GM18502 (cell line): Measurements from ENCODE around the gene STK10.
A peak's percentile ranks its signal among the peaks of the same experiment; 100 is the strongest.

ENCODE experiments used
- ATAC-seq: cut with Tn5 transposase; IDR thresholded peaks from one replicate; pipeline ENCODE4 v1.9.1; 2021; ENCODE audit warnings: mild to moderate bottlenecking; ENCODE audit not compliant: unreplicated experiment, poor library complexity

Gene STK10

DNA sequence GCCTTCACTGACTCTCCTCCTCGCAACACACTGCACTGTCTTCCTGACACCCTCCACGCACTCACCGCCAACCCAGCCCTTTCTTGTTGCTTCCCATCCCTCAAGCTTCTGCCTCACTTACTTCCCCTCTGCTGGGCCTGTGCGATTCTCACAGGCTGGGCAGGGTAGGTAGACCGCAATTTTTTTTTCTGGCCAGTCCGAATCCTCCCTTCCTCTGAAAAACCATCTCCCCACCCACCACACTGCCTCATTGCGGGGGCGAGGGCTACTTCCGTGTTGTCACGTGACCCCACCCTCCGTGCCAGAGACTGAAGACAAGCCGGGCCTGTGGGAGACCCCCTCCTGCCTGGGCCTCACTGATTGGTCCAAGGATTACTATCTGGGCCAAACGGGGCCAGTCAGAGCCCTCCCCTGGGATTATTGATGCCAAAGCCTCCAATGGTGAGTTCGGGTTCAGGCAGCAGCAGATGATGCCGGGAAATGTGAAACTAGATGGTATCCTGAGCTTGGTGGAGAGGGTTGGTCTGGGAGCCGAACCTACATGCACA, 73.1 kb downstream of the STK10 start:
- peak; percentile 63 for ATAC-seq

DNA sequence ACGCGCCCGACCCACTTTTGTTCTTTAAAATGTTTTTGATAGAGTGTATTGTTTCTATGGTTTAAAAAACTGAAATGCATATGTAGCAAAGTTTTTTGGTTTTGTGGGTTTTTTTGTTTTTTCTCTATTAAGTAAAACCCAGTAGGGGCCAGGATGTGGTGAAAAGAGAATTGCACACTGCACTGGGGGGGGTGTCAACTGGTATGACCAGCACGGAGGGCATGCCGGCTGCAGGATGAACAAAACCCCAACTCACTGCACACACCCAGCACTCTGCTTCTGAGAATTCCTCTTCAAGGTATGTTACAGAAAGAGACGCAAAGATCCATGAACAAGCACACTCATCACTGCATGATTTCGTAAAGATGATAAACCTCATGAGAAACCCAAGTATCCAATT, 75.0 kb downstream of the STK10 start:
- ATAC-seq = no peak

DNA sequence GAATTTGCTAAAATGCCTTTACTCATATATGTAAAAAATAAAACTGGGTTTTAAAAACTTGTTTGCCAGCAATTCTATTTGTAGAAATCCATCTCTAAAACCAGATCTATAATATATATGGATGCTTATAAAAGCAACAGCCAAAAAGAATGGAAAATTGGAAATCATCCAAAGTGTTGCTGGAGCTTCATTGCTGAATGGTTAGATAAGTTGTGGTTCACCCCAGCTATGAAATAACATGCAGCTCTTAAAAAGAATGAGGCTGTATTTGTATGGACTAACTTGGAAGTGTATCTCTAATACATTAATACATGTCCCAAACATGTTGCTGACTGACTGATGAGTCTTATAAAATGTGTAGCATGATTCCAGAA, 76.2 kb downstream of the STK10 start:
- ATAC-seq = no peak

DNA sequence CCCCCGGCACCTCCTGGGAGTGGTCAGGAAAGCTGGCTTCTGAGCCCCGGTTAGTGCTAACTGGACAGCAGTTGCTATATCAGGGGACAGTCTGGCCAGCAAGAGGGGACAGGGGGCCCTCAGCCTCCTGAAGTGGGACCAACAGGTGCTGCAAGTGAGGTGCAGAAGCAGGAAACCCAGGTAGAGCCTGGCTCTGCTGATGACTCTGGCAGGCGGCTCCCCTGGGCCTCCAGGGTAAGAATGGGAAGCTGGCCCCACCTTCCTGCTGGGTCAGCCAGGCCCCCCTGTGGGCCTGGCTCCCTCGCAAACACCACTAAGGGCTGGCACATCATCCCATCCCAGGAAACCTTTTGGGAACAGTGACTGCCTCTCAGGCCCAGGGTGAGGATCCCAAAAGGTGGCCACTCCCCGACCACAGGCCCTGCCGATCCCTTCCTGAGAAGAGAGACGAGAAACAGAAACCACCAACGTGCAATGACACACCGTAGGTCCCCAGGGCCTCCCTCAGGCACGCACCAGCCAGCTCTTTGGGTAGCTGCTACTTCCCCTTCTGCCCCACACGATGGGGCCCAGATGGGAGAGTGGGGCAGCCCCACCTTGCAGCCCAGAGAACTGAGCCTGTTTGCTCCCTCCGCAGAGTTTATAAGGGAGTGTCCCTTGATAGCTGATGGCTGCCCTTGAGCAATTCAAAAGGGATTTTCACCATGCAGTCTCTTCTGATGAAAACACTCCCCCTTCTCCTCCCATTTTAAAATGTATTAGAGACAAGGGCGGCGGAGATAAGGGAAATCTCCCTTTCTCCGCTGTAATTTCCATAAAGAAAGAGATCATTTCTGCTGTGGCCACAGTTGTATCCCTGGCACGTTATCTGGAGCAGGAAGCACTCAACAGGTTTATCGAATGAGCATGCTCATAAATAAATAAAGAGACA, 76.8 kb downstream of the STK10 start:
- ATAC-seq = peak; percentile 81

DNA sequence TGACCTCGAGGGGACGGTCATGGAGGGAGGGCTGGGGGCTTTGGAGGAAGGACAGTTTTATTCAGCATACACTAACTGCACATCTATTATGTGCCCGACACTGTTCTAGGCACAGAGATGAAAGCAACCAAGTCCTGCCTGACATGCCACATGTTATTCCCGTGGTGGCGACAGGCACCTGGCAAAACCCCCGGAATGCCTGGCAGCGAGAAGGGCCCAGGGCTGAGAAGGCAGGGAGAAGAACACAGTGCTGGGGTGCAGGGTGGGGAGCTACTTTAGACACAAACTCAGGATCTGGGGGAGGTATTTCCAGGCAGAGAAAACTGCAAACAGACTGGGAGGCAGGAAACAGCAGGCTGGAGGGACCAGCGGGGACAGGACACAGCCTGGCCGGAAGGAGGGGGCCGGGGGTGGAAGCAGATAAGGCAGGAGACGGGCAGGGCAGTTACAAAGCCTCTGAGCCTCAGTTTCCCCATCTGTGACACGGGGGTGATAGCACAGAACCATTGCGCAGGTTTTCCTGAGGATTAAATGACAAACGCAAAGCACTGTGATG, 77.7 kb downstream of the STK10 start:
- ATAC-seq = no peak

DNA sequence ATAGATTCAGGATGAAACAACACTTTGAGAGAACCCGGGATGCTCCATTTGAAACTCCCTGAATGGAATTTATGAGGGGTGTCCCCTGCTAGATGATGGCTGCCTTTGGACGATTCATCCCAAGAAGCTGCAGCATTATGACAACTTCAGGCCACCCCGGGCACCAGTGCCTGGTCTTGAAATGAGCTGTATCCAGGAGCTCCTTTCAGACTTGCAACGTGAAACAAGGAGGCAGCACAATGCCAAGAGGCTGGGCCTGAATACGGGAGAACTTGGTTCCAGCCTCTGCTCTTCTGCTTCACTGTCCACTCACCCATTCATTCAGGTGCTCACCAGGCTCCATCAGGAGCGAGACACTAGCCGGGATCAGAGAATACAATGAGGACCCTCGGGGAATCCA, 78.3 kb downstream of the STK10 start:
- ATAC-seq = no peak

DNA sequence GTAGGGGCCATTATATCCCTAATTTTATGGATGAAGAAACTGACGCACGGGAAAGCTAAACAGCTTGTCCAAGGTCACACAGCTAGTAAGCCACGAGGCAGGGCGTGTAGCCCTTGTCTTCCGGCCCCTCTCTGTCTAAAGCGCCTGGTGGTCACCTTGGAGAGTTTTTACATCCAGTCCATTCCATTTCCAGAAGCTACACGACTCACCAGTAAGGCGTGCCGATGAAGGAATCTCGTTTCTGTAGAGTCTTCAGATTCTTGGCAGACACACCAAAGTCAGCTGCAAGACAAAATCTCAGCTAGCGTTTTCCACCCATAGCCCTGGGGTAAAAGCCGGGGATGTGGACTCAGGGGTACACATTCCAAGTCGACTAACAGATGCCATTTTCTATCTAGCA, 80.5 kb downstream of the STK10 start:
- ATAC-seq = no peak

DNA sequence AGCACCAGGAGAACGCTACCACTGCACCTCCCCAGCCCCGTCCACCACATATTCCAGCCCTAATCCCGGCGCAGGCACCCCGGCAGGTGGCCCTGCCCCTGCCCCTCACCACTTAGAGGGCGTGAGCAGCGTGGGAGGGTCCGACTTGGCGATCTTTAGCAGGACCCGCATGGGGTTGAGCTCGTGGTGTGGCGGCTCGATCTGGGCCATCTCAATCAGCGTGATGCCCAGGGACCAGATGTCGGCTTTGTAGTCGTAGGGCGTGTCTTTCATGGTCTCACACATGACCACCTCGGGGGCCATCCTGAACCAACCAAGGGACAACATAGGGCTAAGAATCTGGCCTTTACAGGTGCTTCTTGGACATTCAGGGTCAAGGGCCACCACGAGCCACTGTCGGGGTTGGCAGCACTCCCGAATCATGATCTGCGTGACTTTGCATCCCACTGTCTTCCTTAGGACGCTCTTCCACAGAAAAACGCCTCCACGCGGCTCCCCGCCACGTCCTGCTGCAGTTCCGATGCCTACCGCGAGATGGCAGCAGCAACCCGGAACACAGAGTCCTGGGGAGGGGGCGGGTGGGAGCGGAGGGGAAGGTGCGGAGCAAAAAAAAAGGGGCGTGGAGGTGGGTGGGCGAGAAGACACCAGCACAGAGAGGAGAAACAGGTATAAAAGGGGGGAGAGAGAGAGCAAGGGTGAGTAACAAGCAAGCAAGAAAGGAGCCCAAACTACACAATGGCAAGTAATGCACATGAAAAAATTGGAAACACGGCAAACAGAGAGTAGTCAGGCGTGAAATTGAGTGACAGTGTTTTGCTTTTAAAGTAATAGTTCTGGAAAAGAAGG, 81.3 kb downstream of the STK10 start:
- no peak for ATAC-seq

DNA sequence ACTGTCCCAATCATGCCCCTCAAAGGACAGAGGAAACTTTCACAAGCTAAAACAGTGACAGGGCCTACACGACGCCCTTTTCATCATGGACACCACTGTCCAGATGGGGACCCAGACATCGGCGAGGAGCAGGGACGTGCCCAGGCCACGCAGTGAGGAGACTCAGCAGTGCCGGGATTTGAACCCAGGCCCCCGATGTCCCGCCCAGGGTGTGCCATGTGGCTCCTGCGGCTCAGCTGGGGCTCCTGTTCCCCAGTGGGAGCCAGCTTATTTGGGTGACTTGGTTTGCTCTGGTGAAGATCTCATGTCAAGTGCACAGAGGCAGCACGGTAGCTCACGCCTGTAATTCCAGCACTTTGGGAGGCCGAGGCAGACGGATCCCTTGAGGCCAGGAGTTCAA, 82.2 kb downstream of the STK10 start:
- no peak for ATAC-seq

DNA sequence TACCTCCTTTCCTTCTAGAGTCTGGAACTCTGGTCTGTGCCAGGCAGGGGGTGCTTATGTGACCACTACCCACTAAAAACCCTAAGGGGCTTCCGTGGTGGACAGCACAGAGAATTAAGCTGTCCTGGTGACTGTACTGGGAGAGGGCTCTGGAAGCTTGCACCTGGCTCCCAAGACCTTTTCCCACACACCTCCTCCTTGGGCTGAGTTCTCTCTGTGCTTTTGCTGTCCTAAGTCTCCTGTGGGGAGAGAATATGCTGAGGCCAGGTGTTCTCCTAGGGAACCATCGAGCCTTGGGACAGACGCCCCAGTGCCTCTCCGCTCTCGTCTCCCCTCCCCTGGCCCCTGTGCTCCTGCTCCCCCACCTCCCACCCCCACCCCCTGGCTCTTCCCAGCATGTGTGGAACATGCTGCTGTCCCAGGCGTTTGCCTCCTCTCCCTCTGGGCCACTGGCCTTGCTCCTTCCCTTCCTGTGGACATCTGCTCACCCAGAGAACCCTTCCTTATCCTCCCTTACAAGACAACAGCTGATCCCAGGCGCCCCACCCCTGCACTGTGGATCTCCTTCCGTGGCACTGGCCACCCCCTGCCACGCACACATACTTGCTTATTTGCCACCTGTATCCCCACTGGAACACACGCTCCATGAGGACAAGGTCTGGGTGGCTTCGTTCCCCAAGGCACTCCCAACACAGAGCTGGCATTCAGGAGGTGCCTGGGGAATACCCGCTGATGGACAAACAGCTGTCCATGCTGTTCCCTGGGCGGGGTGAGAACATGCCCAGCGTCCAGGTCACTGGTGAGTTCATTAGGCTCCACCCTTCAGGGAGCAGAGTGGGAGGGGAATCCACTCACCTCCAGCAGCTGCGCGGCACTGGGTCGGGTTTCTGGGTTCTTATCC, 83.0 kb downstream of the STK10 start:
- ATAC-seq = no peak

DNA sequence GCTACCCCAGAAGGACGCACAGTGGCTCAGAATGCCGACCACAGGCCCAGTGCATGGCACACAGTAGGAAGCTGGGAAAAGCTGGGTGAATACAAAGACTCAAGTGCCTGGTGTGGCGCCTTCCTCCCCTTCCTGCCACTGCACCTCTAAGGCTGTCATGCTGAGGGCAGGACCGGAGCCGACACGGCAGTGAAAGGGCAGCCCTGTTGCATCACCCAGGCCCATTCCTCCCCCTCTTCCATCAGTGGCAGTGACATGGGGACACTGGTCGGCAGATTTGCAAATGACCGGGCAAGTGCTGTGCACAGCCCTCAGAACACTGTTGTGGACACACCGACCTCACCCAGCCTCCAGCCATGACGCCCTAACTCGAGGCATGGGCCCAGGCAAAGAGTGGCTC, 84.0 kb downstream of the STK10 start:
- no peak for ATAC-seq

DNA sequence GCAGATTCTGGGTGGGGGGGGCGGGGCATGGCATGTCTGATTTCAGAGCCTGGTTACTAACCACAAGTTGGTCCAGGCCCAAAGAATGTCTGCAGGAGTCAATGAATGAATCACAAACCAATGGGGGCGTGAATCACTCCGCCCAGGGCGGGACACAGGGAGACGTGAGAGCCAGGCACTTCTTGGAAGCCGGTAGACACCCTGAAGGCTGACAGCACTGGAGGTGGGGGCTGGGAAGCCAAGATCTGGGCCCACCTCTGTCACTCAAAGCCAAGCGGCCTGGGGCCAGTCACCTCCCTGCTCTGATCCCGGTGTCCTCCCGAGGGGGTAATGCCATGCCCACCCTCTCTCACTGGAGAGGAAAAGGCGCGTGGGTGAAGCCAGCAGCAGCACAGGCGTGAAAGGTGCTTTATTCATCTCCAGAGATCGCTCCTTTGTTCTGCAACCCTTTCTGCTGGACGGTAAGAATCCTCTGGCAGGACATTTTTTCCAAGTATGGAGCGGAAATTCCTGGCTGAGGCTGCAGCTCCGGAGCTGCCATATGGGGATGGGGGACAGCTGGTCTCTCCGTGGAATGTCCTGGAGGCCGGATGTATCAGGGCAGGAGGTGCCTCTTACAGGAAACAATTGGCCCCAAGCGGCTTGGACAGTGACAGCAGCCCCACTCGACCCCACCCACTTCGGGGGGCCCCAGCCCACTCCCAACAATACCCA, 85.0 kb downstream of the STK10 start:
- no peak for ATAC-seq

DNA sequence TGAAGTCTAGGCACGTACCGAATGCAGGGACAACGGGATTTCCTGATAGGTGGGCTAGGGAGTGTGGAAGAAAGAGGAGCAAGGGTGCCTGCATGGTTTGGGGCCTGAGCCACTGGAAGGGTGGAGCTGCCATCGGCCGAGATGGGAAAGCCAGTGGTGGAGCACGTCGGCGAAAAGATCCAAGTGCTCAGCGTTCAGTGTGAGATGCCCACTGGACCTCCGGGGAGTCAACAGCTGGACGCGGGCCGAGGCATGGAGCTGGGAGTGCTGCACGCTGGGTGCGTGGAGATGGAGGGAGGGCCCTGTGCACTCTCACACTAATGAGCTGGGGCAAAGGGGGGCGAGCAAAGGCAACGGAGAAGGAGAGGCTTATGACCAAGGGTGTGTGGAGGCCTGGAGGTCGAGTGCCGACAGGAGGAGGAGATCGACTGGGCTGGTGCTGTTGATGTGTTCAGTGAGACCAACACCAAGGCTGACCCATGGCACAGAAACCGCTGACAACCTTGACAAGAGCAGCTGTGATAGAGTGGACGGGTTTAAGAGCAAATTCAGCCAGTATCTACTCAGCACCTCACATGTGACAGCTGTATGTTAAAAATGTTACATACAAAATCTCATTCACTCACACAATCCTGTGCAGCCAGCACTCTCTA, 85.7 kb downstream of the STK10 start:
- no peak for ATAC-seq

DNA sequence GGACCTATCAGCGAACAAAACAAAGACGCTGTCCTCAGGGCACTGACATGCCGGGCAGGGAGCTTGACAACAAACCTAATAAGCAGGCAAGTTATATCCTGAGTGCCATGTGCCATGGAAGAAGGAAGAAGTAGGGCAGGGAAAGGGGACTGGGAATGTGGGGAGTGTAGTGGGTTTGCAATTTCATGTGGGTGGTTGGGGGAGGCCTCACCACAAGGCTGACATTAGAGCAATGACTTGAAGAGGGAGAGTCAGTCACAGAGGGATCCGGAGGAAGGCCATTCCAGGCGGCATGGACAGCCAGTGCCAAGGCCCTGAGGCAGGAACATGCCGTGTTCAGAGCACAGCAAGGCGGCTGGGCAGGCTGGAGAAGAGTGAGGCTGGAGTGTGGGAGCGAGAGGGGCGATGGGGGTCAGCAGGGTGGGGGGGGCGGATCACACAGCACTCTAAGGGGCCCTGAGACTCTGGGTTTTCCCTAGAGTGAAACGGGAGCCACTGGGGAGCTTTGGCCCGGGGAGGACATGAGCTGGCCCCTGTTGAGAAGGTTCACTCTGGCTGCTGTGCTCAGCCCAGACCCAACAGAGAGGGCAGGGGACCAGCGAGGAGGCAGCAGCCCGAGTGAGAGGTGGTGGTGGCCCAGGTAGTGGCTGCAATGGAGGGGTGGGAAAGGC, 86.3 kb downstream of the STK10 start:
- no peak for ATAC-seq

DNA sequence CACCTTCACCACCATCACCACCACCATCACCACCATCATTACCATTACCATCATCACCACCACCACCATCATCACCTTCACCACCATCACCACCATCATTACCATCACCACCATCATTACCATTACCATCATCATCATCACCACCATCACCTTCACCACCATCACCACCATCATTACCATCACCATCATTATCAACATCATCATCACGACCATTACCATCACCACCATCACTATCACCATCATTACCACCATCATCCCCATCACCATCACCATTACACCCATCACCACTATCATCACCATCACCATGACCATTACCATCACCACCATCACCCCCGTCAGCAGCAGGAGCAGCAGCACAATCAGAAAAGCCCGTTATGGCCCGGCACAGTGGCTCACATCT, 89.1 kb downstream of the STK10 start:
- ATAC-seq = no peak

DNA sequence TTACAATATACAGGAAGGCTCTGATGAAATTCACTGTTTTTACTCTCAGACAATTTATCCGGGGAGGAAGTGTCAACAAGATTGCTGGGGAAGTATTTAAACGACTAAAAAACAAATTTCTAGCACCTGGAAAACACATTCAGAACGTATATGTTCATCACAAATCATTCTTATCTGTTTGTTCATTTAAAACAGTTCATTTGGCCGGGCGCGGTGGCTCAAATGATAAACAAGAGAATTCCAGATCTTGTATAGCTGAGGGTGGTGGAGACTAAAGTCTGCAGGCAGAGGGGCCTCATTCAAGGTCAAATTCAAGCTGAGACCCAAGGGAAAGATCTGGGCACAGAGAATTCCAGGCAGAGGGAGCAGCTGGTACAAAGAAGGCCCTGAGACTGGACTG, 90.0 kb downstream of the STK10 start:
- ATAC-seq = no peak

DNA sequence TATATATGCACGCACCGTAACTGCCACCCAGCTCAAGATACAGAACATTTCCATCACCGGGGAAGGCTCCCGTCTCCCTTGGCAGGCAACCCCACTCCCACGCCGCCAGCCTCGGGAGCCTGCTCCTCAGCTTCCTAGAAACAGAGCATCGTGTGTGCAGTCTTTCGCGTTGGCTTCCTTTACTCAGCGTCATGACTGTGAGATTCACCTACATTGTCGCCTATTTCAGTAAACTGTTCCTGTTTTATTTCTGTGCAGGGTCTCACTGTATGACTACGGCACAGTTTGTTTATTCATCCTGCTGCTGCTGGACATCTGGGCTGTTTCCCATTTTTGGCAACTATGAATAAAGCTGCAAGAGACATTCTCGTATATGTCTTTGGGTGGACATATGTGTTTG, 90.7 kb downstream of the STK10 start:
- no peak for ATAC-seq

DNA sequence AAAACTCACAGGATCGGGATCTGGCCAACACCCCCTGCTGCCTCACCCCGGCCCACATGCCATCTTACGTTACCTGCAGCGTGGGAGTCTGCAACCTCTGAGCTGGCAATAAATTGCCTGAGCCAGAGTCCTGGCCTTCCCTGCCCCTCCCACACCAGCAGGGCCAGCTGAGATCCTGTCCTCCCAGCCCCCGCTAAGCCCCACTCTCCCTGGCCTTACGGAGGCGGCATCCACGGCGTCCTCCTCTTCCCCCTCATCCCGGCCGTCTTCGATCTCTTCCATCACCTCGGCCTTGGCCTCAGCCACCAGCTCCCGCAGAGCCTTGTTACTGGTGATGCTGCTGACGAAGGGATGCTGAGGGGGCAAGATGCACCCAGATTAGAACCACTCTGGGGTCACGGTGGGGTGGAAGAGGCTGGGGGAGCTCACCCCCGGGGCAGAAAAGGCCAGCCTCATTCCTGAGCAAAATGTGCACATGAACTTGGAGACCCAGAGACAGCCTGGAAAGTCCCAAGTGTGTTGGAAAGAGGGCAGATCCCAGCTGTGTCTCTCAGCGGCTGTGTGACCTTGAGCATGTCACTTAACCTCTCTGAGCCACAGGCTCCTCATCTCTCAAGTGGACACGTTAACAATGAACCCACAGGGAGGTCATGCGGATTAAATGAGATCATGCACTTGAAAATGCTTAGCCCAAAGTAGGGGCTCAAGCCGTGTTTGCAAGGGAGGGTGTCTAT, 91.7 kb downstream of the STK10 start:
- no peak for ATAC-seq
